SKM-1 (cell line): Measurements from ENCODE around the gene STEAP1.
"Not testable (repeated sequence)": the region's sequence is repeated elsewhere in the genome, so short reads cannot be mapped to it uniquely, and the experiment has no call there.

ENCODE experiments used
- DNase-seq: peaks from one replicate; lab custom pipeline; 2025; ENCODE audit not compliant: unreplicated experiment; lab: John Stamatoyannopoulos, UW

STEAP1 gene

GRCh38 chr7:90173127-90173844 lies 19.0 kb downstream of the STEAP1 start:
- no peak for DNase-seq

DNA sequence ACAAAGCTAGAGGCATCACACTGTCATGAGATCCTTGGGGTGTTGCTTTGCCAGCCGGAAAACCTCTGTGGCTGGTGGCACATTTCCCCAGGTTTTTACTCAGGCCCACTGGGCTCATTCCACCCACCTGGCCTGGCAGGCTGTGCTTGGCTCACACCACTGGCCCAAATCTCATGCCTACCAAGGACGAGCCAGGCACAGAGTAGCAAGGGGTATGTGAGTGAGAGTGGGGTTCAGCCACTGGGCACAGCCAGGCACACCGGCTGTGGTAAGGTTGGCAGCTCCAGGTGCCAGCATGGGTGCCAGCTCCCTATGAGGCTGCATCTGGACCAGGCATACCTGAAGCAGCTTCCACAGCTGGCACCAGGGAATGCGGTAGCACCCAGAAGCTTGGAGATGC lies 21.4 kb downstream of the STEAP1 start:
- no peak for DNase-seq

DNA sequence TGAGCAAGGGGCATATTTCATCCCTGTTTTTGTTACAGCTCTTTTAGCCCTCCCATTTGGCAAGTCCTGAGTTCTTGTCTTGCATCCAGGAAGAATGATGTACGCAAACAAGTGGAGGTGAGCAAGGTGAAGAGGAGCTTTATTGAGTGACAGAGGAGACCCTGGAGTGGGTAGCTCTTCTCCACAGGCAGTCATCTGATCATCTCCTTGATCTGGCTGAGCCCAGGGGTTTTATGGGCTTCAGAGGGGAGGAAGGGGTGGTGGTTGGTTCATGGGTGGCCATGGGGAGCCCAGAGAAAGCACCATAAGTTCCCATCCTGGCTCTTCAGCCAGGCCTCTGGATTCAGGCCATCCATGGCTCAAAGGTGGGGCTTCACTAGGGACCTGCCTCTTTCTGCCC lies 21.9 kb downstream of the STEAP1 start:
- DNase-seq = no peak

DNA sequence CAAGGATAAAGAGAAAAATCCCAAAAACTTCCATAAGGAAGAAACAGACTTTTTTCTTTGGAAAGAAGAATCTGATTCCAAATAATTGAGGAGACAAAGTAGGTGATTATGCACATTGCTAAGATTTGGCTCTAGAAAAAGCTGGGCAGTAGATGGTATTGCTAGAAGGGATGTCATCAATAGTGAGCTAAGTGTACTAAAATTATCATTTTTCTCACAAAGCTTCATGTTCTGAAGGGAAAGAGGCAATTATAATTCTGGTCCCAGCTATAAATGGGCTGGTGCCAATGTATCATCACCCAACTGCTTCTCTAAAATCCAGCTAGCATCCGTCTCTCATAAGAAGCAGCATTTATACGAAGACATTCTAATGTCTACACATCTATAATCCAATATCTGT lies 23.9 kb downstream of the STEAP1 start:
- no peak for DNase-seq

DNA sequence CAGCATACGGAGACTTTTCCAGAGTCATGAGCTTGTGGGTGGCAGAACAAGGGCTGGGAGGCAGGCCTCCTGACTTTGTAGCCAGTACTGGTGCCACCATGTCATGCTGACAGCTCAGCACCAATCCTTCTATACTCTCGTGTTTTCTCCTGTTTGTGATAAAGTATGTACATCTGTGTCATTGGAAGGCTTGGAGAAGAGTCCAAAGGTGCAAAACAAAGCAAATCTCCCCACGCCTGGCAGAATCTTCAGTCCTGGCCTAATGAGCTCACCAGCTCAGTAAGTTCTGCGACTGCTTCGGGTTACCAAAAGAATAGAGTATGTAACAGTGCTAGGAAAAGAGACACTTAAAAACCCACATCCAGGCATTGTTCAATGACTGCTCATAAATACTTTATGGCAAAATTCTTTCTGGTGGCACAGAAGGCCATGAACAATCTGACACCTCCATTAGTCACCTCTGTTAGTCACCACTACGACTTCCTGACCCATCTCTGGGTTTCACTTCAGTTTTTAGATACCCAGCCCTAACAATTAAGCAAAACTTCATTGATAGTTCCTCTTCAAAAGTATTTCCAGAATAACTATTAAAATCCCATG lies 24.5 kb downstream of the STEAP1 start:
- peak; percentile 16 for DNase-seq

- no peak for DNase-seq
Observed at GRCh38 chr7:90180011-90180585, 25.8 kb downstream of the STEAP1 start.

- no peak for DNase-seq
Observed at GRCh38 chr7:90180649-90181048, 26.4 kb downstream of the STEAP1 start.

- DNase-seq = no peak
Observed at GRCh38 chr7:90181485-90181884, 27.2 kb downstream of the STEAP1 start.

DNA sequence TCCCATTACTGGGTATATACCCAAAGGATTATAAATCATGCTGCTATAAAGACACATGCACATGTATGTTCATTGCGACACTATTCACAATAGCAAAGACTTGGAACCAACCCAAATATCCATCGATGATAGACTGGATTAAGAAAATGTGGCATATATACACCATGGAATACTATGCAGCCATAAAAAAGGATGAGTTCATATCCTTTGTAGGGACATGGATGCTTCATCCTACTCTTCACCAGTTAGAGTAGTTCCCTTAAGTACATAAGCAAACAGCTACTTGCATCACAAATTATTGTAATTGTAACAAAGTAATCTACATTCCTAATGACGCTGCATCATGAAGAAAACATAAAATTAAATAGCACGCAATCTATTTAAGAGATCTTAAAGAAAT lies 32.0 kb downstream of the STEAP1 start:
- DNase-seq = not testable (repeated sequence)

- DNase-seq = no peak
Observed at GRCh38 chr7:90187507-90188050, 33.3 kb downstream of the STEAP1 start.

- no peak for DNase-seq
Observed at GRCh38 chr7:90188281-90188680, 34.0 kb downstream of the STEAP1 start.

- no peak for DNase-seq
Observed at GRCh38 chr7:90190995-90191394, 36.7 kb downstream of the STEAP1 start.

GRCh38 chr7:90191648-90192047 lies 37.4 kb downstream of the STEAP1 start:
- no peak for DNase-seq

DNA sequence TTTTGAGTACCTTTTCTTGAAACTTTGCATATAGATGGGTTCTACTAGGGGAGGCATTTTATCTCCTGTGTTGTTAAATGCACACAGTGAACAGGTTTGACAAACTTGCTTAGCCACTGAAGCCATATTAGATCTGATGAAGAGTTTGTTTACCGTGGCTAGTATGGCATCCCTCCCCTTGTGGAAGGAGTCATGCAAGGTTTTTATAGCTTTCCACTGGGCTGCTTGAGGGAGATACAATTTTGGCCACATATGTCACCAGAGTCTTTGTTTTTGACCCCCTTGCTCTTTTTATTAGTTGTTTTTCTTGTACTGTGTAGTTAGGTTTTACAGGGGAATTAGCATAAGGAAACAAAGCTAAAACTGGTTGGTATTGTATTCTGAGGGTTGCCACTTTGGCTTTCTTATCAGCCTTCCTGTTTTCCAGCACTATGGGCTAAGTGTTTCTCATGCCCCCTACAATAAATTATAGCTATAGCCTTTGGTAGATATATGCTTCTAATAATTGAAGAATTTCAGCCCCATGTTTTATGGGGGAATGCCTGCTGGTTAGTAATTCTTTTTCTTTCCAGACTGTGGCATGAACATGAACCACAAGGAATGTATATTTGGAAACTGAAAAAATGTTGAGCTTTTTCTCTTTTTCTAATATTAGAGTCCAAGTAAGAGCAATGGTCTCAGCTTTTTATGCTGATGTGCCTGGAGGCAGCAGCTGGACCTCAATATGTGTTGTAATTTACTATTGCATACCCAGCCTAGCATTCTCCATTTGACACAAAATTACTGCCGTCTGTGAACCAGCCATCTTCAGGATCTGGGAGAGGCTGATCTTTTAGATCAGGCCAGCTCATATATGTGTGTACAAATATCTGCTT lies 38.8 kb downstream of the STEAP1 start:
- no peak for DNase-seq

- no peak for DNase-seq
Observed at GRCh38 chr7:90194911-90195809, 40.9 kb downstream of the STEAP1 start.

DNA sequence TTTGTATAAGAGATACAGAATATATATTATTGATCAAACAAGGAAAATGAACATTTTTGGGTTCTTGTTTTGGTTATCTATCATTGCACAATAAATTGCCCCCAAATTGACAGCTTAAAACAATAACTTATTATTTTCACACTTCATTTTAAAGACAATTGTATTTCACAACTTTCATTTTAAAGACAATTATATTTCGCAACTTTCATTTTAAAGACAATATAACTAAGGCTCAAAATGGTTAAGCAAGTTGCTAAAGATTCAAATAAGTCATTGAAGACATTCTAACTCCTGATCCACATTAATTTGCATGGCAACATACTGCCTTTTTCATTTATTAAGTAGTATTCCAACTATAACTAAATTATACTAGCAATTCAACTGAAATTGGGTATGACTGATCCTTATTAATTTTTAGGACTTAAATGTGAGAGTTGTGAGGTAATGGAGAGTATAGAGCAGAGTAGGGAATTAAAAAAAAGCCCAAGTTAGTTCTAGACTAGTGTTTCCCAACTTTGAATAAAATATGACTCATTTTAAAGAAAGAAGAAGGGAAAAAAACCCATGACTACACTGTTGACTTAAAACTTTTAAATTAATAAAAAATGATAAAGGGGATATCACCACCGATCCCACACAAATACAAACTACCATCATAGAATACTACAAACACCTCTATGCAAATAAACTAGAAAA lies 47.4 kb downstream of the STEAP1 start:
- no peak for DNase-seq

- DNase-seq = no peak
Observed at GRCh38 chr7:90207956-90208355, 53.7 kb downstream of the STEAP1 start.

DNA sequence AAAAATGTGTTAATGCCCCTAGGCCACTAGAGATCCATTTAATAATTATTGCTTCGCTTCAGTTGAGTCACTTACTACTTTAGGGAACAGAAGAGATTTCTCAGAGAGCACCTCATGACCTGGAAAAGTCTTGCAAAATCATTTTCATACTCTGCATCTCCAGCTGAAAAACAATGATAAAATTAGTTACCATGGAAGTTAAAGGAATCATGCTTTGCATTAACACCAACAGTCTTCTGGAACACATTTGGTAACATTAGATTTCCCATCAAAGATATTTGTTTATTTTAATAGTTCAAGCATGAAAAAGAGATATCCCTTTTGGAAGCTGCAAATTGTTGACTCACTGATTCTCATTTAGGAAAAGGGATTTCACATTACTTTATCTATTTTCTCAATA lies 55.5 kb downstream of the STEAP1 start:
- no peak for DNase-seq

GRCh38 chr7:90210475-90210874 lies 56.2 kb downstream of the STEAP1 start:
- DNase-seq = no peak

- DNase-seq = no peak
Observed at GRCh38 chr7:90210981-90211380, 56.7 kb downstream of the STEAP1 start.
